HG03565 (cell line): ENCODE data around the gene NAGS.
"Not testable (repeated sequence)": the region's sequence is repeated elsewhere in the genome, so short reads cannot be mapped to it uniquely, and the experiment has no call there.

Experiments used
- ATAC-seq: cut with Tn5 transposase; IDR thresholded peaks from one replicate; pipeline ENCODE4 v1.9.1; 2021; ENCODE audit warnings: mild to moderate bottlenecking, moderate library complexity; ENCODE audit not compliant: unreplicated experiment

Gene NAGS, protein sequence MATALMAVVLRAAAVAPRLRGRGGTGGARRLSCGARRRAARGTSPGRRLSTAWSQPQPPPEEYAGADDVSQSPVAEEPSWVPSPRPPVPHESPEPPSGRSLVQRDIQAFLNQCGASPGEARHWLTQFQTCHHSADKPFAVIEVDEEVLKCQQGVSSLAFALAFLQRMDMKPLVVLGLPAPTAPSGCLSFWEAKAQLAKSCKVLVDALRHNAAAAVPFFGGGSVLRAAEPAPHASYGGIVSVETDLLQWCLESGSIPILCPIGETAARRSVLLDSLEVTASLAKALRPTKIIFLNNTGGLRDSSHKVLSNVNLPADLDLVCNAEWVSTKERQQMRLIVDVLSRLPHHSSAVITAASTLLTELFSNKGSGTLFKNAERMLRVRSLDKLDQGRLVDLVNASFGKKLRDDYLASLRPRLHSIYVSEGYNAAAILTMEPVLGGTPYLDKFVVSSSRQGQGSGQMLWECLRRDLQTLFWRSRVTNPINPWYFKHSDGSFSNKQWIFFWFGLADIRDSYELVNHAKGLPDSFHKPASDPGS

DNA sequence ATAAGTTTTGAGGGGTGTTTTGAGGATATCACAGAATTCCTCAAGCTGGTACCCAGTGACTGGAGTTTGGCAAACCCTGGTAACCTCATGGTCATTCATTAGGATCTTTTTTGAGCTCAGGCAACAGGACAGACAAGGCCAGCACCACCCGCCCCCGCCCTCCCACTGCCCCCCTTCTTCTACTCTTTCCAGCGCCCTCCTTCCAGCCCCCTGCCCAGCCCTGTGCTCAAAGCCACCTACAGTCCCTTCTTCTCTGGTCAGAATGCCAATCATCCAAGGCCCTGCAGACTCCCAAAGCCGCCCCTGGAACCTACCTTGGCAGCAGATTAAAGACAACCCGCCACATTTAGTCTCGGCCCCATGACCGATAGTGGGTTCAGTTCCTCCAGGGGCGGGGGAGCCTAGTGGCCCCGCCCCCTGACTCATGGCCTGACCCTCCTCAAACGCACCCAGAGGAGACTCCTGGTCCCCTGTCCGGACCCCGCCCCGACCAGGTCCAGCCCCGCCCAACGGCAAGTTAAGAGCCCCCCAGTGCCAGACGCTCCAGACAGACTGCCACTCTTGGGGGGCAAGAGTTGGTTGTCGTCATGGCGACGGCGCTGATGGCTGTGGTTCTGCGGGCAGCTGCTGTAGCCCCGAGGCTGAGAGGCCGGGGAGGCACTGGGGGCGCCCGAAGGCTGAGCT lies at the start of gene NAGS:
TSS of gene NAGS (plus strand) at position 546 of the 684 bp plus-strand sequence. CDS start at position 588, 42 bp downstream.
- ATAC-seq, result no peak

DNA sequence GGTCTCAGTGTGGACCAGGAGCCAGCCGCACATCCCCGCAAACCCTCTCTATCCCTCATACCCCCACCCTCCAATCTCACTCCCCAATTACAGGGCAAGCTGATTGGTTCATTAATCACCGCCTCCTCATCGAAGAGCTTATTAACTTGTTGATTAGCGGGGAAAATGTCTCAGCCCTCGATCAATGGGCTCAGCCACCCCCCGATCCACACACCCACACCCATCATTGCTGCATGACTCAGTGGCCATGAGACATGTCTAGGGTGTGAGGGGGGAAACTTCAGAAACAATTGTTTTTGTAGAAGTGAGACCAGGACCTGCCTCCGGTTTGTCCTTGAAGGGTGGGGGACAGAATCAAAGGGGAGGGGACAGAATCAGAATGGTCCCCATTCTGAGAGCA lies 48.2 kb upstream of the NAGS start:
- ATAC-seq, result no peak

DNA sequence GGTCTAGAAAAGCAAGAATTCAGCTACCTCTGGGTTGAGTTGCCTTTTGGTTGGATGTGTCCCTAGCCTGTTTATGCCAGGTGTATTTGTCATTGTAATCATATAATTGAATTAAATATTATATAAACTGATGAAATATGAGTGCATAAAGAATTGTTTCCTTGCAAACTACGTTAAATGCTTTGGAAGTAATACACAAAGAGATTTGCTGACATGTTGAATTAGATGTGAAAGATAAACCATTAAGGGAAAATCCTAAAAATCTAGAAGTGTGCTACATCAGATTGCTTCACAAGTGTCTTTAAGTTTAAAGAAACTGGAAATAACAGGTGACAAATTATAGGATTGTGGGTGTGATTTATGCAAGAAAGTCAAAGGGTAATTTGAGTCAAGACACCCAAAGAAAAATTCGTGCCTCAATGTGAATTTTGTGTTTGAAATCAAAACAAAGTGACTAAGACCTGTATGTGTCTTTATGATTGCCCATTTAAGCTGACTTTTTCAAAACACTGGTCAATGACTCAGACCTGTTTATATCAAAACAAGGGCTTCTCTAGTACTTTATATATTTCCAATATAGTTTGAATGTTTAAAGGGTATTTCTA lies 45.6 kb upstream of the NAGS start:
- ATAC-seq, result no peak

DNA sequence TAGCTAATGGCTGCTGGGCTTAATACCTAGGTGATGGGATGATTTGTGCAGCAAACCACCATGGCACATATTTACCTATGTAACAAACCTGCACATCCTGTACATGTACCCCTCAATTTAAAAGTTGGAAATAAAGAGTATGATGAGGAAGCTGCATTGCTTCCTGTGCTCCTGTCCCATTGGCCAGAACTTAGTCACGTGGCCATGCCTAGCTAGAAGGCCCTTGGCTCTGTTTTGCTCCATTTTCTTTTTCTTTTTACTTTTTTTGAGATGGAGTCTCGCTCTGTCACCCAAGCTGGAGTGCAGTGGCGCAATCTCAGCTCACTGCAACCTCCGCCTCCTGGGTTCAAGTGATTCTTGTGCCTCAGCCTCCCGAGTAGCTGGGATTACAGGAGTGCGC lies 43.1 kb upstream of the NAGS start:
- ATAC-seq, result not testable (repeated sequence)

DNA sequence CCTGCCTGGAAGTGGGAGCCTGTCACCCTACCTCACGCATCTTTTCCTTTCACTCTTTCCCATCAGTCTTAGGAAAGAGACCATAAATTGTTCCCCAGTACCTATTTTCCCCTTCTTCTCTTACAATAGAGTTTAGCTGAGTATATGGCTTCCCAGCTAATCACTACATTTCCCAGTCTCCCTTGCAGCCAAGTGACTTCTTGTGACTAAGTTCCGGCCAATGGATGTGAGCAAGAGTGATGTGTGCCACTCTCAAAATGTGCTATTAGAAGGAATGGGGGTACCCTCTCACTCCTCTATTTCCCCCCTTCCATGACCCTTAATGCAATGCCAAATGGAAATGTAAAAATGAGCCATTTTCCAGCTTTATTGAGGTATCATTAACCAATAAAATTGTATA lies 42.5 kb upstream of the NAGS start:
- no peak for ATAC-seq

DNA sequence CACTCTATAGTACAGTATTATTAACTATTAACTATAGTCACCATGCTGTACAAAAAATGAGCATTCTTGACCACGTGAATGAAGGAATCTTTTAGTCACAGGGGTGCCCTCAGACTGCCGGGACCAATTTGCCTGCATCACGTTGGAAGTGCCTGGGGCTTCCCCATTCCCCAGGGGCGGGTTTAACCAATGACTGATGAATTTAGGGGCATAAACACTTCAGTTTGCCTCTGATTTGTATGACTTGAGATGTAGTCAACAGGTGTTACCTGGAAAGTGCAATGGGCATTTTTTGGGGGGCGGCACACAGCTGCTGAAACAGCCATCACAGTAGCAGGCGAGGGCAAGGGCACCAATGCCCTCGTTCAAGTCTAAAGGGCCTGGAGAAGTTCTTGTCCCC lies 41.9 kb upstream of the NAGS start:
- no peak for ATAC-seq

DNA sequence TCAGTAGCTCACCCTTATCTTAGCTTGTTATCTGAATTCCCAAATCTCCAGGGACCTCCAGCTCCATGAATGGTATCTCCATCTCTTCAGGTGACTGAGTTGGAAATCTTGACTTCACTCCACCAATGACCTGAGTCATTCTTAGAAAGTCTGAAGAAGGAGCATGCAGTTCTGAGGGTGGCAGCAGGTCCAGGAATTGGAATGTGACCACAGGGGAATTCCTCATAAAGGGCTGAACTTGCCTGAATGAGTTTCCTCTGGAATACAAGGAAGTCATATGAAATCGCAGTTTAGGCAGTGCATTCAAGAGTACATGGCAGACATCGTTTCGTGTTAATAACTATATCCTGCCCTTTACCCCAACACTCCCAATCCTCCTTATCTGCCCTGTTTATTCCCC lies 38.1 kb upstream of the NAGS start:
- ATAC-seq, result no peak

DNA sequence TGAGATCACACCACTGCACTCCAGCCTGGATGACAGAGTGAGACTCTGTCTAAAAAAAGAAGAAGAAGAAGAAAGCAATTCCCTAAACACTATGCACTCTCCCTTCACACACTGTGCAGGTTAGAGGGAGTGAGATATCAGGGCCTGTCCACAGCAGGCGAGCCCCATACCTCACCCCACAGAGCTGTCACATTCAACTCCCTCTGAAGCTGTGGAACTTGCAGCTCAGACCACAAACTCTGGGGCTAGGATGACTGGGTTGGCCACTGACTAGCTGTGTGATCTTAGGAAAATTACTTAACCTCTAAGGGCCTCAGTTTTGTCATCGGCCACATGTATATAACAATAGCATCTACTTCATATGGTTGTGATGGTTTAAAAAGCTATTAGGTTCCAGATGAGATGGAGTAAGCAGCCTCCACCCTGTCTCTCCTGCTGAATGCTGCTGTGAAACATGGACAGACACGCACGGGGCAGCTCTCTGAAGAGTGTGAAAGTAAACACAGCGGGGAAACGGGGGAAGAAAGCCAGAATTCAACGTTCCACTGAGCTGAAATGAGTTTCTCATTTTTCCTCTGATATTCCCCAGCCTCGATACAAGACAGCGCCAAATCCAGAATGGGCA lies 37.1 kb upstream of the NAGS start:
- ATAC-seq, result no peak

DNA sequence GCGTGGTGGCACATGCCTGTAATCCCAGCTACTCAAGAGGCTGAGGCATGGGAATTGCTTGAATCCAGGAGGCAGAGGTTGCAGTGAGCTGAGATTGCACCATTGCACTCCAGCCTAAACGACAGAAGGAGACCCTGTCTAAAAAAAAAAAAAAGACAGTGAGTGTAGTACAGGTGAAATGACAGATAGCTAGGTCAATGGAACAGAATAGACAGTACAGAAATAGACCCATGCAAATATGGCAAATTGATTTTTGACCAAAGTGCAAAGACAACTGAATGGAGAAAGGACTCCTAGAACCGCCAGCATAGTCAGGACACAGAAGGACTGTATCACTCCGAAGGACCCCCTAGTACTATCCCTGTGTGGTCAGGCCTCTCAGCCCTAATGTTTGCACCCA lies 34.1 kb upstream of the NAGS start:
- no peak for ATAC-seq

DNA sequence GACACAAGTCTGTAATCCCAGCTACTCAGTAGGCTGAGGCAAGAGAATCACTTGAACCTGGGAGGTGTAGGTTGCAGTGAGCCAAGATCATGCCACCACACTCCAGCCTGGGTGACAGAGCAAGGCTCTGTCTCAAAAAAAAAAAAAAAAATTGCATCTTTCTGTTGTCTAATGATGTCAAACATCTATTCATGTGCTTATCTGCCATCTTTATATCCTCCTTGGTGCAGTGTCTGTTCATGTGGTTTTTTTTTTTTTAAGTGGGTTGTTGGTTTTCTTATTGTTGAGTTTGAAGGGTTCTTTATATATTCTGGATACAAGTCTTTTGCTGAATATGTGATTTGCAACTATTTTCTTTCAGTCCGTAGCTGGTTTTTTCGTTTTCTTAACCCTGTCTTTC lies 33.0 kb upstream of the NAGS start:
- not testable (repeated sequence) for ATAC-seq

DNA sequence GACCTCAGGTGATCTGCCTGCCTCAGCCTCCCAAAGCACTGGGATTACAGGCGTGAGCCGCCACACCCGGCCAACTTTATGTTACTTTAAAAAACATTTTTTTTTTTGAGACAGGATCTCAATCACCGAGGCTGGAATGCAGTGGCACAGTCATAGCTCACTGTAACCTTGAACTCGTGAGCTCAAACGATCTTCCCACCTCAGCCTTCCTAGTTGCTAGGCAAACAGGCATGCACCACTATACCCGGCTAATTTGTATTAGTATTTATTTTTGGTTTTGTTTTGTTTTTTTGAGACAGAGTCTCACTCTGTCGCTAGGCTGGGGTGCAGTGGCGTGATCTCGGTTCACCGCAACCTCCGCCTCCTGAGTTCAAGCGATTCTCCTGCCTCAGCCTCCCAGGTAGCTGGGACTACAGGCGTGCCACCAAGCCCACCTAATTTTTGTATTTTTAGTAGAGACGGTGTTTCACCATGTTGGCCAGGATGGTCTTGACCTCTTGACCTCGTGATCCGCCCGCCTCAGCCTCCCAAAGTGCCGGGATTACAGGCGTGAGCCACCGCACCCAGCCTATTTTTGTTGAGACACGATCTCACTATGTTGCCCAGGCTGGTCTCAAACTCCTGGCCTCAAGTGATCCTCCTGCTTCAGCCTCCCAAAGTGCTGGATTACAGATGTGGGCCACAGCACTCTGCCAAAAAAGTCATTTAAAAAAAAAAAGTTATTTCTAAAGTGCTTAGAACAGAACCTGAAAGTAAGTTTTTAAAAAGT lies 31.8 kb upstream of the NAGS start:
- not testable (repeated sequence) for ATAC-seq

DNA sequence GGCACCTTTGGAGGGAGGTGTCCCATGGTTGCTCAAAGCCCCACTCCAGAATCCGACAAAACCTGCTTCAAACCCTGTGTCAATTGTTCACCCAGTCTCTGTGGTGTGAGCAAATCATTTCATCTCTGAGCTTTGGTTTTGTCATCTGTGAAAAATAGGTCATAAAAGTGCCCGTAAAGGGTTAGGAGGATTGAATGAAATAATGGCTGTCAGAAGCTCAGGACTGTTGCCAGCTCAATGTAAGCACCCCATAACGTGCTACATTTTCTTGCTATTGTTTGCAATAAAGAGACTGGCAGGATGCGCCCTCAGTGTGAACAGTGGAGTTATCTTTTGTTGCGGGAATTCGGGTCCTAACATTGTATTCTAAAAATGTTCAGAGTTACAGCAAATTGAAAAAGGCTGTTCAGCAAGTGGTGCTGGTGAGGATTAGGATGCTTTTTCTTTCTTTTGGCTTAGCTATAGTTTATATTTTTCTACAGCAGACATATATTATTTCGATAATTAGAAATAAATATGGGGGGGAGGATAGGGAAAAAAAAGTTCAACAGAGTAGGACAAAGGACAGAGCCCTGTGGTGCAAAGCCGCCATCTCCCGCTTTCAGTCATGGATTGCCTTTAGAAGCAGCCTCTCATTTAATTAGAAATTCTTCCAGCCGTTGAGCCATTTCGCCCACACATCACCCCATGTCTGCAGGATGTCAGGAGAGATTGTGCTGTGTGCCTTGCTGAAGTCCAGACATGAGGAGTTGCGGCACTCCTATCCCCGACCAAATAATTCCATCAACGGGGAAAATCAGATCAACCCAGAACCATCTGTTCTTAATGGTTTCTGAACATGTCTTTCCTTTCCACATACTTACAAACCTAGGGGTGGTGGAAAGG lies 29.8 kb upstream of the NAGS start:
- ATAC-seq, result no peak

DNA sequence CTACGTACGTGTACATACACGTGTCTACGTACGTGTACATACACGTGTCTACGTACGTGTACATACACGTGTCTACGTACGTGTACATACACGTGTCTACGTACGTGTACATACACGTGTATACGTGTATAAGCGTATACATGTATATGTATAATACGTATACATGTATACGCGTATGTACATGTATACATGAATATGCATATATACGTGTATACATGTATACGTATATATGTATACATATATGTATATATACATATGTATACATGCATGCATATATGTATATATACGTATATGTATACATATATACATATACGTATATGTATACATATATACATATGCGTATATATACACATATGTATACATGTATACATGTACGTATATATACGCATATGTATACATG lies 28.5 kb upstream of the NAGS start:
- ATAC-seq, result no peak

DNA sequence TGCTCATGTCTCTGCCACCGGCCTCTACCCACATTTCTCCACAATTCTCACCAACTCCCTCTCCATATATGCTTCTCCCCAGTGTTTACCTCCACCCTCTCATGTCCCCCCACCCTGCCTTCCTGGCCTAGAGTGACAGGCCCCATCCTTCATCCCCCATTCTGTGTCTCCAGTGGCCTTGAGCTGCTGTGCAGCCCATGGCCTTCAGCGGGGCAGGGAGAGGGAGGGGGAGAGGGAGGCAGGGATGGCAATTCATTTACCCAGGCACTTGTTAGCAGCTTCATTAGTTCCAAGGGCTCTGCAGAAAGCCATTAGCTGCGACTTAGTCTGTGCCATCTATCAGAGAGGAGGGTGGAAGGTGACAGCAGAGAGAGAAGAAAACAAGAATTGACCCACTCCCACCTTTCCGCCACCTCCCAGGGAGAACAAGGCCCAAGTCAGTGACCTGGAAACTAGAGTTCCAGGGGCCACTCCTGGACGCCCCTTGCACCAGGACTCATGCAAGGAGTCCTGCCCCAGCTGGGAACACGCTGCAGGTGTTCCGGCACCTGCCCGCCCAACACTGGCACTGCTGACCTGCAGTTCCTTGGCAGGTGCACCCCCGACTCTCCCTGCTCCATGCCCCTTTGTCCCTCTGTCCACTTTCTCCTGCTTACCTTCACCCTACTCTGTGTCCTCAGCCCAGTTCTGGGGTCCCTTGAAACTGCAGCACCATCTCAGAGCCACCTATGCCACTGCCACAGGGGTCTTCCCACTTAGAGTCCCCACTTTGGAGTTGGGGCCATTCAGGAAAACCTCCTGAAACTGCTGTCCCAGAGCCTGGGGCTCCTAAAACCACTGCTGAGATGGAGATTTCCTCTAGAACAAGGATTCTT lies 27.2 kb upstream of the NAGS start:
- ATAC-seq, result no peak

DNA sequence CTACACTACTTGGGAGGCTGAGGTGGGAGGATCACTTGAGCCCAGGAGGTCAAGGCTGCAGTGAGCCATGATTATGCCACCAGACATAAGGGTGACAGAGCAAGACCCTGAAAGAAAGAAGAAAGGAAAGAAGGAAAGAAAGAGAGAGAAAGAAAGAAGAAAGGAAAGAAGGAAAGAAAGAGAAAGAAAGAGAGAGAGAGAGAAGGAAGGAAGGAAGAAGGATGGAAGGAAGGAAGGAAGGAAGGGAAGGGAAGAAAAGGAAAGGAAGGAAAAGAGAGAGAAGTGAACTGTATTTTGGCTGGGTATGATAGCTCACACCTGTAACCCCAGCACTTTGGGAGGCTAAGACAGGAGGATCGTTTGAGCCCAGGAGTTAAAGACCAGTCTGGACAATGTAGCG lies 26.3 kb upstream of the NAGS start:
- no peak for ATAC-seq

DNA sequence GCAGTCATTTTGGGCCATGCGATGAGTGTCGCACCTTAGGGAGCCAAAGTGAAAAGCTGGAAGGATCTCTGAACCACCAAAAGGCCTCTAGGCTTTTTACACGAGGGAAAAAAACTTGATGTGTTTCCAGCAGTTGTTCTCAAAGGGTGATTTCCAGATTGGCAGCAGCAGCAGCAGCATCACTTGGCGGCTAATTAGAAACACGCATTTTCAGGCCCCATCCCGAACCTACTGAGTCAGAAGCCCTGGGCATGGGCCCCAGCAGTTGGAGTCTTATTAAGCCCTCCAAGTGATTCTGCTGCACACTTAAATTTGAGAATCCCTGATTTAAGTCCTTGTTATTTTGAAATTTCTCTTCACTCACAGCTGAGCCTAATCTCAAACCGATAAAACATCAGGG lies 25.4 kb upstream of the NAGS start:
- no peak for ATAC-seq

DNA sequence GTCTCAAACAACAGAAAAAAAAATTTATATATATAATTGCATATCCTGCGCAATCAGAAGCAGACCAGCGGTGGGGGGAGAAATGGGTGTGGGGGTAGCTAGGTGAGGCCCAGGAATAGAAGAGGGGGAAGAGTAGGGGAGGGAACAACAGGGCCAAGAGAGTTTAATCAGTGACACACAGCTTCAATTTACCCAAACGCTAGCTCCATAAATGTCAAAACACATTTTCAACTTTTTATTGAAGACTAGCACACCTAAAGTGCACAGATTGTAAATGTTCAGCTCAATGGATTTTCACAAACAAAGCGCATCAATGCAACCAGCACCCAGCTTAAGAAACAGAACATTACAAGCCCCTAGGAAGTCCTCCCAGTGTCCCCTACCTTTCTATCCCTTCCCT lies 24.8 kb upstream of the NAGS start:
- no peak for ATAC-seq

DNA sequence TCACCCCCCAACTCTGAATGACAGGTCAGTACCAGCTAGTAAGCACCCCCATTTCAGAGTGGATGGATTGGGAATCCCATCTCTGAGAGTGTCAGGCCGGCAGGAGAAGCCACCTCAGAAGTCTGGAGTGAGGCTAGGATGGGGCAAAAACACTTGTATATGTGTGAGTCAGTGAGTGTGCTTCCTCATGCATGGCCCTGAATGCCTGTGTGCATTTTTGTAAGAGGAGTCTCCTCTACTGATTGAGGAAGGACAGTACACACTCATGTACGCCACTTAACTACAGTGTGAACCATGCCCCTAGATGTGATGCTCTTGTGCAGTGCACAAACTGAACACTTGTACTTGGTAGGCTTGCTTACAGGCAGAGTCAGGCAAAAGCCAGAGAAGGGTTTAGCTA lies 22.3 kb upstream of the NAGS start:
- no peak for ATAC-seq

DNA sequence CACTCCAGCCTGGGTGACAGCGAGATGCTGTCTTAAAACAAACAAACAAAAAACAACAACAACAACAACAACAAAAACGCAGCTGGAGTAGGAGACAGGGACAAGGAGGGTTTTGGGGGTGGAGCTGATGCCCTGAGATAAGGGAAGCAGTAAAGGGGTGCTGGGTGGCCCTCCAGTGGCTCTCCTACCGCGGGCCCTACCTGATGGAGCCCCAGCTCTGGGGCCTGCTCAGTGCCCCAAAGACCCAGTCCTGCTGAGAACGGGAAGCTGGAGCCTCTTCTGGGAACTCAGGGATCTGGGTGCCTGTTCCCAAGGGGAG lies 21.3 kb upstream of the NAGS start:
- no peak for ATAC-seq
